GM19463 (cell line): ENCODE data around the gene ARHGAP6.
A peak's percentile ranks its signal among the peaks of the same experiment; 100 is the strongest.
"Not testable (repeated sequence)": the region's sequence is repeated elsewhere in the genome, so short reads cannot be mapped to it uniquely, and the experiment has no call there.

ENCODE experiments used
- ATAC-seq: cut with Tn5 transposase; IDR thresholded peaks from one replicate; pipeline ENCODE4 v1.9.1; 2021; ENCODE audit warnings: mild to moderate bottlenecking, moderate library complexity; ENCODE audit not compliant: unreplicated experiment

The ARHGAP6 gene

GRCh38 chrX:11363825-11364224 lies 301.9 kb downstream of the ARHGAP6 start:
- not testable (repeated sequence) for ATAC-seq

- ATAC-seq: peak; percentile 92
These were observed 302.6 kb downstream of the ARHGAP6 start for GRCh38 chrX:11363069-11363594.

- ATAC-seq: not testable (repeated sequence)
These were observed 304.1 kb downstream of the ARHGAP6 start for GRCh38 chrX:11361666-11362065.

DNA sequence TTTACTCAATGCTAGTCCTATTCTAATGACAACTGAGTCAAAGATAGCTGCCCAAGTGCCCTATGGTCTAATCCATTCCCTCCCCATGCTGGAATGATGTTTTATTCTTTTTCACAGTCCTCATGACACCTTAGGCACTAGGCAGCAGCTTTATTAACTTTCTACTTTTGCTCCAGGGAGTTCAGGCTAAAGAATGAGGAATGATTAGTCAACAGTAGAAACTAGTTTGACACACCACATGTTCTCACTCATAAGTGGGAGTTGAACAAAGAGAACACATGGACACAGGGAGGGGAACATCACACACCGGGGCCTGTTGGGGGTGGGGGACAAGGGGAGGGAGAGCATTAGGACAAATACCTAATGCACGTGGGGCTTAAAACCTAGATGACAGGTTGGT lies 309.8 kb downstream of the ARHGAP6 start:
- not testable (repeated sequence) for ATAC-seq

GRCh38 chrX:11355259-11355909 lies 310.3 kb downstream of the ARHGAP6 start:
- no peak for ATAC-seq

- ATAC-seq: no peak
These were observed 313.4 kb downstream of the ARHGAP6 start for GRCh38 chrX:11352296-11352741.

DNA sequence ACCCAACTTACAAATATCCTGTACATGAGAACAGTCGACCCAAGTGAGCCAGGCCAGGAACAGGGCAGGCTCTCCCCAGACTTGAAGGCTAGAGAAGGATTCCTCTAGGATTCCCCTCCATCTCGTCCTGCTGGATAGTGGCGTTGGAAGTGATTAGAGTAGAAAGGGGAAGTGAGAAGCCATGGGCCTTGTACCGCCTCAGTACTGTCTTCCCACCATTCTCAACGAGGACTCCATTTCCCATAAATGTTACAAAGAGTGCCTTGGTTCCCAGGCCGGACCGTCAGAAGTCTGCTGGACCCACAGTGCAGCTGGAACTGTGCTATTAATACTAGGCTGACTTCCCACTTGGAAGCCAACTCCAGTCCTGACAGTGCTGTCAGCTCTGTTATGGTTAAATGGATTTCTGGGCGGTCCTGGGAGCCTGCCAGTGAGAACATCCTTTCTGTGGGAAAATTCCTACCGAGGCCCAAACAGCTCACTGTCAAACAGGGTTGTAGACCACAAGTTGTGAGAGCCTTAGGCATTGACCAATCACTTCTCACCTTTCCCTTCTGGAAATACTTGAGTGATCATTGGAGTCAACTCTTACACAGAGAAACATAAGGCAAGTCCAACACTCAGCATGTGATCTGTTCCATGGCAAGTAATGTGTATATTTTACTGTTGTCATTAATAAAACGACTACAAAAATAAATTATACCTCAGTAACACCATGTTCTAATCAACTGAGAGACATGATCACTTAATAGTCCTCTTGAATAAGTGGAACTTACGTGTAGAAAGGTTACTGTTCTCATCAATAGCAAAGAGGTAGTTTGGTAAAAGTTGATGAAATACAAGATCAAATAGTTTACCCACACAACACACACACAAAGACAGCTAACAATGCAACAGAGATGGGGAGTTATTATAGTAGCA lies 314.1 kb downstream of the ARHGAP6 start:
- ATAC-seq: no peak

- no peak for ATAC-seq
These were observed 315.9 kb downstream of the ARHGAP6 start for GRCh38 chrX:11349661-11350337.

DNA sequence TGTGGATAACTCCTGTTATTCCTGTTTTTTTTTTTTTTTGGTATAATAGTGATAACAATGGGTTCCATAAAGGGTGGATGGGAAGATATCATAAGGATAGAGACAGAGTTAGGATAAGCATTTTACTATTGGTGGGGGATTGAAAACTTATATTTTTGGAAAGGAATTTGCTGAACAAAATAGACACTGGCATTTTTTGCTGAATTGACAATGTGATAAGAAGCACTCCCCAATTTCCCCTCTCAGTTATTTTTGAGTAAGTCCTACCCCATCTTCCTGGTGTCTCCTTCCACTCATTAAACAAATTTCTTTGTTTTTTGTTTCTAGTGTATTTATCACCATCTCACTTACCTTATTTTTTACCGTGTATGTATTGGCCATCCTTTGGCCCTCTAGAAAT lies 316.7 kb downstream of the ARHGAP6 start:
- ATAC-seq: no peak

DNA sequence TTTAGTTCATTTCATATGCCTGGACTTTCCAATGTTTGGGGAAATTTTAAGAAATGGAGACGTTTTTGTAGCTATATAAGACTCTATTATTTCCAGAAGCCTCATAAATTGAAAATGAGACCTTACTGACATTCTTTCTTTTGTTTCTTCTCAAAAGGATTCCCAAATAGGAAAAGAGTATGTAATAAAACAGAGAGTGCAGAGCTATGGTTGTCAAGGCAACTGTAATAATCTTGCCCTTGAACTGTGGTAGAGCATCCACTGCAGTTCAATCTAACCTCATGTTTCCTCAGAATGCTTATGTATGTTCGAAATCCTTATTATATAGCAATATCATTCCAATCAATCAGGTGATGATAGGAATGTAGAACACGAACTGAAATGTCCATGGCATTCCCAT lies 318.4 kb downstream of the ARHGAP6 start:
- ATAC-seq: no peak

DNA sequence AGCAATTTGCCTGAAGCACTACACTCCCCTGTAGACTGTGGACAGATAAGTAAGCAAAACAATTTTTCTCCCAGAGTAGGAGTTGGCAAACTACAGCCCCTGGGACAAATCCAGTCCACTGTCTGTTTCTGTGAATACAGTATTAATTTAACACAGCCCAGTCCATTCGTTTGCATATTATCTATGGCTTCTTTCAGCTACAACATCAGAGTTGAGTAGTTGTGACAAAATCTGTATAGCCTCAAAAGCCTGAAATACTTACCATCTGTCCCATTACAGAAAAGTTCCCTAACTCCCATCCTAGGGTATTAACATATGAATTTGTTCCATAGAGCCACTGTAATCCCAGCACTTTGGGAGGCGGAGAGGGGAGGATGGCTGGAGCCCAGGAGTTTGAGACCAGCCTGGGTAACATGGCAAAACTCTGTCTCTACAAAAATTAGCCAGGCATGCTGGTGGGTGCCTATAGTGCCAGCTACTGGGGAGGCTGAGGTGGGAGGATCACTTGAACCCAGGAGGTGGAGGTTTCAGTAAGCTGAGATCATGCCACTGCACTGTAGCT lies 319.5 kb downstream of the ARHGAP6 start:
- no peak for ATAC-seq

GRCh38 chrX:11342673-11343072 lies 323.0 kb downstream of the ARHGAP6 start:
- ATAC-seq: no peak

- ATAC-seq: peak; percentile 71
These were observed 324.2 kb downstream of the ARHGAP6 start for GRCh38 chrX:11341274-11342201.

DNA sequence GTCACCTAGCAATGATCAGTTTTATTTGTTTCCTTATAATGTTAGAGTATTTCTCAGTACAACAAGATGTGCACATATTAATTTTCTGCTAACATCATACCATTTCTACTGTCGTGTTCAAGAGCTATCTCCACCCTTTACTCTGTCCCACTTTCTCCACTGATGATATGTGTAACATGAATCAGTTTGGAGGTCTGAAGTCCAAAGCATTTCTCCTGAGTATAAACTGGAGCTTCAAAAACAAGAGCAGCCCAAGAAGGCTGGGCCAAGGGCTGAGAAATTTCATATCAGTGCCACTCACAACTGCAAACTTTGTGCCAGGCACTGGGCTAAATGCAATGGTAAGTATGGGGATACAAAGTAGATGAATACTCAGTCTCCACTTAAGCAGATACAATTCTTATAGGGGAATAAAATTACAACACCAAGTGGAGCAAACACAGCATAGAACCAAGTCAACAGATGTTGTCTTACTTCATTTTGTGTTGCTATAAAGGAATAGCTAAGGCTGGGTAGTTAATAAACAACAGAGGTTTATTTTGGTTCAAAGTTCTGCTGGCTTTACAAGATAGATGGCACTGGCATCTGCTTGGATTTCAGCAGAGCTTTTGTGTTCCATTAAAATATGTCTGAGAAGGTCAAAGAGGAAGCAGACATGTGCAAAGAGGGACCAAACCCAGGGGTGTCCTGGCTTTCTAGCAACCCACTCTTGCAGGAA lies 328.3 kb downstream of the ARHGAP6 start:
- no peak for ATAC-seq

GRCh38 chrX:11336201-11336600 lies 329.5 kb downstream of the ARHGAP6 start:
- no peak for ATAC-seq

DNA sequence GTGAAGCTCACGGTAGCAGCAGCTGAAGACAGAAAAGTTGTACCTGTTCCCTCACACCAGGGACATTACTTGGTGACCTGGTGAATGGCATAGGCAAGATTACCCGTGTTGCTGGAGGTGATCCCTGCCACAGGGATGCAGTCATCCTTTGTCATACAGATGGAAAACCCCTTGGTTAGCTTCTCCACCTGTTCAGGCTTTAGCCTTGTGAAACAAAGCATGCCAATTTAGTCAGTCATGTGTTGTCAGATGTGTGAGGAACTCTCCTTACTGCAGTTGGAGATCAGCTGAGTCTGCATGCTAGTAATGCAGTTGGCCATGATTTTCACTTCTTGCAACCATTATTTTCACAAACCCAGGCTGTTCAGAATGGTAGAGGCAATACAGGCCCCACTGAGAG lies 331.6 kb downstream of the ARHGAP6 start:
- ATAC-seq: no peak

DNA sequence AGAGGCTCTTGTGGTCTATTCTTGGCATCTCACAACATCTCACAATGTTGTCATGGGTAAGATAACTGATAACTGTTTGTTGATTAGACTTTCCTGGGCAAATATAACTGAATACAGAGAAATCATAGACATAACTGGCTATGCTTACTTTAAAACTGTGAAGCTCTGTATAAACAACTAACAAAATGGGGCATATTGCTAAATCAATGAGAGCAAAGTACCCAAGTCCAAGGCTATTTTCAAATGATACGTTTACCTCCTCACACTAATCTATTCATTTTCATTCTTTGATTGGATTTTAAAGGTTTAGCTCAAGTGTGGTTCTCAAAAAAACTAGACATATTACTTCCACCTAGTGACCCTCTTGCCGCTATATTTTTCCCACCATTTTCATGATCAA lies 333.9 kb downstream of the ARHGAP6 start:
- ATAC-seq: no peak

DNA sequence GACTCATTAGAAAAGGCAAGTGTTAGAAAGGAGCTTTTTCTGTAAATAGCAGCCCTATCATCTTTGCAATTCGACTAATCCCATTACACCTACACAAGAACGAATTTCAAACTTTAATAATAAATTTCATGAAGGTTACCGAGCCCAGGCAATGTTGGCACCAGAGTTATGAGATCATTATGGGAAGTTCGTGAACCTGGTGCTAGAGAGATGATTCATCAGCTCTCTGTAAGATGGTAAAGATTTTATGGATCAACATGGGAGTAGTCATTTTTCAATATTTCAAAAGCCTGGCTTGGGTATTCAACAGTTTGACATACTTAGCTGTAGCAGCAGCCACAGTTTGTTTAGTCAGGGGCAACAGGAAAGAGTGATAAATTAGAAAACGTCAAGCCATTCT lies 336.7 kb downstream of the ARHGAP6 start:
- ATAC-seq: no peak

DNA sequence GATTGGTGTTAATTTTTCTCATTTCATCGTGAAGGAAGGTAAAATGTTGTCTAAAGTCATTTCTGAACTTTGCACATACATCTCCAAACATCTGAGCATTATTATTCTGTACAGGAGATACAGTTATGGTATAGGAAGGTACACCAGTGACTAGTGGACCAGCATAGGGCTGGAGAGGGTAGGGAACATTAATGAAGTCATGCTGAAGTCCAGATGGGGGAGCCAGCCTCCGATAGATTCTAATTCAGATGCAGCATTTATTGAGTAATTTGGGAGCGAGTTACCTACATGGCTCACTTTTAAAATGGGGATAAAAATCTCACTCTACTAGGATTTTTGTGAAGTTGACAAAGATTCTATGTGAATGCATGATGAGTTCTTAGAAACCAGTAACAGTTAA lies 337.6 kb downstream of the ARHGAP6 start:
- no peak for ATAC-seq
